Ovary (tissue), 9 donors: ENCODE measurements around the gene CRTAC1. TPM values are rescaled to one million over a fixed set of nuclear protein-coding genes. Genes with fewer than 3 reads are reported as not detected.
"Not testable (repeated sequence)": the region's sequence is repeated elsewhere in the genome, so short reads cannot be mapped to it uniquely, and the experiment has no call there.

Experiments
- DNase-seq, 5 donors: peaks; one replicate each; pipeline ENCODE4 v3.0.0-alpha.2; 2019 to 2020
- H3K27ac ChIP-seq, 2 donors: fragments of 200-600 bp; one replicate each; pipeline versions ENCODE4 v1.5.1 to v1.8.0; 2019 to 2022
- H3K27me3 ChIP-seq: fragments of 200-600 bp; one replicate; pipeline ENCODE4 v1.8.0; 2022
- H3K36me3 ChIP-seq: fragments of 200-600 bp; sonication (generic); one replicate; pipeline ENCODE4 v1.5.1; 2019
- H3K4me1 ChIP-seq: one replicate; pipeline ENCODE4 v1.8.1; 2013; ENCODE audit warnings: mild to moderate bottlenecking, moderate library complexity; ENCODE audit not compliant: insufficient read depth
- H3K4me3 ChIP-seq: fragments of 200-600 bp; sonication (generic); one replicate; pipeline ENCODE4 v1.5.1; 2017
- H3K9me3 ChIP-seq, 2 donors: fragments of 200-600 bp in 1 of 2; sonication (generic) in 1 of 2; one replicate each; pipeline versions ENCODE4 v1.5.1 to v1.8.1; 2013 to 2019; ENCODE audit warnings: mild to moderate bottlenecking in 1 of 2, moderate library complexity in 1 of 2
- CTCF ChIP-seq, 3 donors: fragments of 450-650 bp in 2 of 3; fragments of 200-600 bp in 1 of 3; IDR thresholded peaks; one replicate each; pipeline versions ENCODE4 v1.5.1 to v1.8.0; 2016 to 2022; ENCODE audit warnings: antibody characterized with exemption in 3 of 3, mild to moderate bottlenecking in 1 of 3
- EP300 ChIP-seq: sonication (generic); formaldehyde crosslinking; IDR thresholded peaks from one replicate; pipeline ENCODE4 v1.6.1; 2017; ENCODE audit warnings: antibody characterized with exemption
- POLR2A ChIP-seq: fragments of 450-650 bp; IDR thresholded peaks from one replicate; pipeline ENCODE4 v1.6.1; 2017; ENCODE audit warnings: antibody characterized with exemption, mild to moderate bottlenecking, moderate library complexity
- WGBS, 3 donors: extraction: QIAGEN DNeasy Blood & Tissue Kit in 1 of 3; methylation state at CpG; one replicate each; pipeline versions ENCODE4 v1.1.5 to v1.1.7; 2013 to 2017; 5-methylcytosine and 5-hydroxymethylcytosine counted together
- intact Hi-C, 4 donors: fragments of 100-400 bp; cut with DNase I; formaldehyde crosslinking; loops; one replicate each; pipeline versions ENCODE4 v1.11.0 to v1.15.1; 2022 to 2023
- polyA plus RNA-seq, 2 donors: library from polyadenylated mRNA; stranded (reverse); fragments of 200-250 nt in 1 of 2; fragments of 350-450 nt in 1 of 2; fragmentation: Illumina TruSeq in 1 of 2; extraction: RNeasy Lipid Tissue Mini Kit (QIAGEN cat#74804) in 1 of 2; gene quantifications; one replicate each; pipeline ENCODE4 v1.2.3, GENCODE V29; 2013 to 2014
- total RNA-seq, 7 donors: library from RNA; depleted of rRNA in 2 of 7; stranded (reverse); fragments of >200 nt in 2 of 7; fragmentation: NEBNext Ultra II Directional in 3 of 7; extraction: Animal tissue kit (Norgen Biotek cat#: 25700) in 3 of 7; gene quantifications; one replicate each; pipeline versions ENCODE4 v1.1.0 to v1.2.4, GENCODE V29; 2016 to 2023
- donor health status: DM: no; HTN: no; CAD: no; lungs with moderate emphysema.
- donor health status: DM: no; HTN: no; CAD: no.
- donor health status: Bipolar disorder and iron deficiency.
- donor health status: DM: yes; HTN: yes; CAD: no.
- donor health status: DM: no; HTN: no; CAD: no.
- donor health status: DM: yes; HTN: yes; CAD: no.

The CRTAC1 gene
- total and polyA plus RNA-seq, 9 donors: 0.13 to 19.5 (median 1.6) TPM

DNA sequence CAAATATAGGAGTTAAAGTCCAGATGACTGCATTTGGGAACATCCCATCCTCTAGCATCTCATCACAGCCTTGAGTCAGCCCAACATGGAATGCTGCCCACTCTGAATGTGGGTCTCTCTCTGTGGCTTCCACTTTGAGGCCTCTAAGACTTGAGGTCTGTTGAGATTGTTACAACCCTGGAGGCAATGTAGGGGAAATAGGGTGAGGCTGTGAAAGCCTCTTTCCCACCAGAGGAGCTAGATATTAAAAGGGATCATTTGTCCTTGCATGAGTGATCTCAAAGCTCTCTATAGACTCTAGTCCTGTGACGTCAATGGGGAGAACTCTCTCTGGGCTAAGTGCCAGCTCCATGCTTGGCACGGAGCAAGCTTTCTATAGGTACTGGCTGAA lies 187.1 kb downstream of the CRTAC1 start:
- H3K27ac ChIP-seq: no peak overlapping the region
- H3K9me3 ChIP-seq: no peaks in the 10 kb centered on the region
- 43 to 63% (median 55%) methylated on average over 2 of the region's 2 CpGs for WGBS, 3 donors
- H3K4me3 ChIP-seq: no peak overlapping the region
- no peaks in the 10 kb centered on the region for H3K36me3 ChIP-seq
- DNase-seq: no peak
- H3K27me3 ChIP-seq: no peaks in the 10 kb centered on the region
- TF ChIP-seq CTCF (IDR thresholded peaks at IDR 0.05): no peak
- no peak for TF ChIP-seq POLR2A
- no peak for TF ChIP-seq EP300
- intact Hi-C loops: no loop called here
- no peaks in the 10 kb centered on the region for H3K4me1 ChIP-seq

- no peak overlapping the region for H3K4me3 ChIP-seq
- no peaks in the 10 kb centered on the region for H3K27me3 ChIP-seq
- H3K27ac ChIP-seq: no peak overlapping the region
- no peak for TF ChIP-seq POLR2A
- no peak for DNase-seq
- H3K9me3 ChIP-seq: no peaks in the 10 kb centered on the region
- intact Hi-C loops: no loop called here
- H3K36me3 ChIP-seq: no peaks in the 10 kb centered on the region
- H3K4me1 ChIP-seq: no peaks in the 10 kb centered on the region
- WGBS, 3 donors: 52 to 61% (median 54%) methylated on average over 7 of the region's 7 CpGs
Observed at GRCh38 chr10:97842656-97843280, 187.7 kb downstream of the CRTAC1 start.

- DNase-seq, intact Hi-C loops: not testable (repeated sequence)
- 32 to 62% (median 59%) methylated on average over 2 to 3 of the region's 3 CpGs for WGBS, 3 donors
Observed at GRCh38 chr10:97842114-97842513, 188.3 kb downstream of the CRTAC1 start.

DNA sequence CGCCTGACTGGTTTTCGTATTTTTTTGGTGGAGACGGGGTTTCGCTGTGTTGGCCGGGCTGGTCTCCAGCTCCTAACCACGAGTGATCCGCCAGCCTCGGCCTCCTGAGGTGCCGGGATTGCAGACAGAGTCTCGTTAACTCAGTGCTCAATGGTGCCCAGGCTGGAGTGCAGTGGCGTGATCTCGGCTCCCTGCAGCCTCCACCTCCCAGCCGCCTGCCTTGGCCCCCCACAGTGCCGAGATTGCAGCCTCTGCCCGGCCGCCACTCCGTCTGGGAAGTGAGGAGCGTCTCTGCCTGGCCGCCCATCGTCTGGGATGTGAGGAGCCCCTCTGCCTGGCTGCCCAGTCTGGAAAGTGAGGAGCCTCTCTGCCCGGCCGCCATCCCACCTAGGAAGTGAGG lies 189.3 kb downstream of the CRTAC1 start:
- H3K36me3 ChIP-seq, H3K27me3 ChIP-seq, H3K9me3 ChIP-seq, H3K4me3 ChIP-seq, H3K27ac ChIP-seq, intact Hi-C loops, H3K4me1 ChIP-seq, DNase-seq: not testable (repeated sequence)
- 83 to 94% (median 93%) methylated on average over 15 to 21 of the region's 22 CpGs for WGBS, 3 donors

More at GRCh38 chr10:97842114-97842513, 188.3 kb downstream of the CRTAC1 start:
- H3K9me3 ChIP-seq, H3K36me3 ChIP-seq, H3K4me1 ChIP-seq, H3K27ac ChIP-seq, H3K27me3 ChIP-seq, H3K4me3 ChIP-seq: not testable (repeated sequence)

DNA sequence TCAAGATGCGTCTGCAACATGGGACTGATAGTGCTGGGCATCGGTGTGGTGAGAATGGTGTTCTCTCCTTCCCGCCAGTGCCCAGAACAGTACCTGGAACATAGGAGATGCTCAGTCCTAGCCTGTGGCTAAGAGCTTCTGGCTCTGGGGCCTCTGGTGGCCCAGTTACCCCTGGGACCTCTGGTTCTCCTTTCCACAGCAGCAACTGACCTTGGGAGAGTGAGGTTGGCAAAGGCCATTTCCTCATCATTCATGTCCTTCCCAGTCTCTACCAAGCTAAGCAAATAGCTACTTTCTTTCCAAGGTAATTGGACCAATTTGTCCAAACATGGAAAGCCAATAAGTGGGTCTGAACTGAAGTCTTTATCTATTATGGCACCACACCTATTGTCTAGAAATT lies 192.3 kb downstream of the CRTAC1 start:
- Histone ChIP-seq H3K27me3 (no peaks in the 10 kb centered on the region), H3K4me1 (no peaks in the 10 kb centered on the region), H3K4me3 (no peak overlapping the region), H3K27ac (no peak overlapping the region), H3K9me3 (no peaks in the 10 kb centered on the region), H3K36me3 (no peaks in the 10 kb centered on the region)
- no peak for DNase-seq
- intact Hi-C loops: no loop called here
- no peak for TF ChIP-seq EP300
- no peak for TF ChIP-seq CTCF (IDR thresholded peaks at IDR 0.05)
- no peak for TF ChIP-seq POLR2A
- WGBS, 3 donors: 90 to 98% (median 91%) methylated on average over 3 of the region's 3 CpGs

DNA sequence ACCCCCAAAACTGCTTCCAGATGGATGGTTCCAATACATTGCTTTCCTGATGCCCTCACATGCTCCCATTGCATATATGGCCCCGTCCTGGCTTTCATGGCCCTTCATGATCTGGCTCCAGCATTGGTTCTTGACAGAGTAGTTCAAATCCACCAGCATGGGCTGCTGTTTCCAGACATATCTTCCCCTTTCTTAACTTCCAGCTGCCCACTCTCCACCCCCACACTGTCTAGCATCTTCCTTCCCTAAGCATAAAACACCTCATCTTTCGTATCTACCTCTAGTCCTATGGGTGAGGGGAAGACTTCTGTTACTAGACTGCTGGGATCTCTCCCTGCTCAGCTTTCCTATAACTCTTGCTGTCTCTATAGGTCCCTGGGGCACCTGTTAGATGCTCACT lies 194.0 kb downstream of the CRTAC1 start:
- no peak overlapping the region for H3K4me3 ChIP-seq
- intact Hi-C loops: no loop called here
- DNase-seq: no peak
- no peaks in the 10 kb centered on the region for H3K9me3 ChIP-seq
- no peaks in the 10 kb centered on the region for H3K4me1 ChIP-seq
- H3K27ac ChIP-seq: no peak overlapping the region
- H3K36me3 ChIP-seq: no peaks in the 10 kb centered on the region
- WGBS, 3 donors: 62 to 80% (median 74%) methylated on average over 2 of the region's 2 CpGs
- no peak for TF ChIP-seq EP300
- TF ChIP-seq CTCF (IDR thresholded peaks at IDR 0.05): no peak
- no peak for TF ChIP-seq POLR2A
- no peaks in the 10 kb centered on the region for H3K27me3 ChIP-seq
